ENCODE measurements around the gene ZNF2.
A peak's percentile ranks its signal among the peaks of the same experiment; 100 is the strongest.

ZNF2 gene

GRCh38 chr2:95165371-95166064, at the start of gene ZNF2:
ZNF2 (plus strand) TSS chr2:95165809; CDS start chr2:95176227, 10,418 bp downstream.
- DNase-seq (ENCODE audit: low read depth in 3 of 3, low spot score in 1 of 3): peak; percentile 89 to 91 (median 90)

- DNase-seq (ENCODE audit: low read depth in 3 of 3, low spot score in 1 of 3): no peak
Measured at GRCh38 chr2:95121093-95121406, 44.6 kb upstream of the ZNF2 start.

- peak; percentile 49 to 91 (median 71) for DNase-seq (ENCODE audit: low read depth in 3 of 3, low spot score in 1 of 3)
Measured at GRCh38 chr2:95121407-95122196, 44.0 kb upstream of the ZNF2 start, which contains the start of gene MRPS5. MRPS5 (minus strand) TSS chr2:95121808; CDS start chr2:95121791, 17 bp downstream.

- no peak for DNase-seq (ENCODE audit: low read depth in 3 of 3, low spot score in 1 of 3)
Measured at GRCh38 chr2:95122197-95122551, 43.4 kb upstream of the ZNF2 start.

- DNase-seq (ENCODE audit: low read depth in 3 of 3, low spot score in 1 of 3): no peak
Measured at GRCh38 chr2:95138702-95139101, 26.9 kb upstream of the ZNF2 start.

- DNase-seq (ENCODE audit: low read depth in 3 of 3, low spot score in 1 of 3): no peak
Measured at GRCh38 chr2:95143838-95144237, 21.8 kb upstream of the ZNF2 start.

- DNase-seq (ENCODE audit: low read depth in 3 of 3, low spot score in 1 of 3): no peak
Measured at GRCh38 chr2:95149397-95149984, 16.1 kb upstream of the ZNF2 start.

- DNase-seq (ENCODE audit: low read depth in 3 of 3, low spot score in 1 of 3): no peak
Measured at GRCh38 chr2:95158441-95158840, 7.2 kb upstream of the ZNF2 start.

GRCh38 chr2:95158891-95159619, 6.6 kb upstream of the ZNF2 start:
- peak in 2 of 3 donors; percentile 0 to 12 for DNase-seq (ENCODE audit: low read depth in 3 of 3, low spot score in 1 of 3)

- DNase-seq (ENCODE audit: low read depth in 3 of 3, low spot score in 1 of 3): peak; percentile 29 to 57 (median 52)
Measured at GRCh38 chr2:95159690-95160449, 5.7 kb upstream of the ZNF2 start, which contains the start of gene ZNF514. ZNF514 (minus strand) TSS chr2:95159848; CDS start chr2:95153253, 6,595 bp downstream.

- no peak for DNase-seq (ENCODE audit: low read depth in 3 of 3, low spot score in 1 of 3)
Measured at GRCh38 chr2:95165030-95165370, 609 bp upstream of the ZNF2 start.

GRCh38 chr2:95166065-95166763, 605 bp downstream of the ZNF2 start:
- DNase-seq (ENCODE audit: low read depth in 3 of 3, low spot score in 1 of 3): no peak

GRCh38 chr2:95171902-95172301, 6.3 kb downstream of the ZNF2 start:
- no peak for DNase-seq (ENCODE audit: low read depth in 3 of 3, low spot score in 1 of 3)

- DNase-seq (ENCODE audit: low read depth in 3 of 3, low spot score in 1 of 3): no peak
Measured at GRCh38 chr2:95174031-95174542, 8.5 kb downstream of the ZNF2 start.

GRCh38 chr2:95179451-95179850, 13.8 kb downstream of the ZNF2 start:
- no peak for DNase-seq (ENCODE audit: low read depth in 3 of 3, low spot score in 1 of 3)

GRCh38 chr2:95181774-95182173, 16.2 kb downstream of the ZNF2 start:
- no peak for DNase-seq (ENCODE audit: low read depth in 3 of 3, low spot score in 1 of 3)

- no peak for DNase-seq (ENCODE audit: low read depth in 3 of 3, low spot score in 1 of 3)
Measured at GRCh38 chr2:95185197-95185596, 19.6 kb downstream of the ZNF2 start.

- no peak for DNase-seq (ENCODE audit: low read depth in 3 of 3, low spot score in 1 of 3)
Measured at GRCh38 chr2:95185973-95186372, 20.4 kb downstream of the ZNF2 start.

GRCh38 chr2:95192956-95193355, 27.3 kb downstream of the ZNF2 start:
- peak in 1 of 3 donors; percentile 29 for DNase-seq (ENCODE audit: low read depth in 3 of 3, low spot score in 1 of 3)

GRCh38 chr2:95203911-95204310, 38.3 kb downstream of the ZNF2 start:
- DNase-seq (ENCODE audit: low read depth in 3 of 3, low spot score in 1 of 3): no peak
